HTR-8/SVneo (cell line): ENCODE measurements around the gene LIMK1.

Source experiments
- DNase-seq: peaks from one replicate; pipeline ENCODE4 v3.0.0; 2011; ENCODE audit warnings: low spot score, mixed read lengths; ENCODE audit not compliant: insufficient read length
- FAIRE-seq: peaks from 2 replicates; lab custom pipeline; 2011; peaks lifted over from hg19 to GRCh38; lab: Jason Lieb, UNC

The LIMK1 gene

DNA sequence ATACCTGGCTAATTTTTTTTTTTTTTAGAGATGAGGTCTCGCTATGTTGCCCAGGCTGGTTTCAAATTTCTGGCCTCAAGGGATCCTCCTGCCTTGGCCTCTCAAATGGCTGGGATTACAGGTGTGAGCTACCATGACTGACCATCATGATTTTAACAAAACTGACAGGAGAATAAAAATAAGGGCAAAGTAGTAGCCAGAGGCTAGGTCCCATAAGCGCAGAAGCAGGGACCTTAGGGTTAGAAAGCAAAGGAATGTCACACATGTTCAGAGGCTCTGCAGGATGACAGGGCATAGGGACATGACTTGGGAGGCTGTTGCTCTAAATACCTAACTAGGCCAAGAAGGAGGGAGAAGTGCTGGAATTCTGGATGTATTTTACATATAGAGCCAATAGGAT lies 5.1 kb upstream of the LIMK1 start:
- FAIRE-seq: no peak
- DNase-seq: no peak

DNA sequence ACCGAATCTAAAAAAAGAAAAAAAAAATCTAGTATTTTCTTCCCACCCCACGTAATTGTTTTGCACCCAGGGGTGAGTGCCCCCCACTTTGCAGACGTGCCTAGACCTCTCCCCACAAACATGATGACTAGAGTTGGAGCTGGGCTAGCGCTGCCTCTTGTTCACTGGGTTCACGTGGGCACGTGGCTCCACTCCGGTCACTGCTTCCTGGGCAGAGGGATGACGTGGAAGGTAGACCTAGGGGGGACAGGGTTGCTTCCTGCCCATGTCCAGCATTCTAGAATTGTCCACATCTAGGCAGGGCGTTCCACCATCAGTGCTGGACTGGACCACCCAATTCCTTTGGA lies 861 bp upstream of the LIMK1 start:
- FAIRE-seq: no peak

DNA sequence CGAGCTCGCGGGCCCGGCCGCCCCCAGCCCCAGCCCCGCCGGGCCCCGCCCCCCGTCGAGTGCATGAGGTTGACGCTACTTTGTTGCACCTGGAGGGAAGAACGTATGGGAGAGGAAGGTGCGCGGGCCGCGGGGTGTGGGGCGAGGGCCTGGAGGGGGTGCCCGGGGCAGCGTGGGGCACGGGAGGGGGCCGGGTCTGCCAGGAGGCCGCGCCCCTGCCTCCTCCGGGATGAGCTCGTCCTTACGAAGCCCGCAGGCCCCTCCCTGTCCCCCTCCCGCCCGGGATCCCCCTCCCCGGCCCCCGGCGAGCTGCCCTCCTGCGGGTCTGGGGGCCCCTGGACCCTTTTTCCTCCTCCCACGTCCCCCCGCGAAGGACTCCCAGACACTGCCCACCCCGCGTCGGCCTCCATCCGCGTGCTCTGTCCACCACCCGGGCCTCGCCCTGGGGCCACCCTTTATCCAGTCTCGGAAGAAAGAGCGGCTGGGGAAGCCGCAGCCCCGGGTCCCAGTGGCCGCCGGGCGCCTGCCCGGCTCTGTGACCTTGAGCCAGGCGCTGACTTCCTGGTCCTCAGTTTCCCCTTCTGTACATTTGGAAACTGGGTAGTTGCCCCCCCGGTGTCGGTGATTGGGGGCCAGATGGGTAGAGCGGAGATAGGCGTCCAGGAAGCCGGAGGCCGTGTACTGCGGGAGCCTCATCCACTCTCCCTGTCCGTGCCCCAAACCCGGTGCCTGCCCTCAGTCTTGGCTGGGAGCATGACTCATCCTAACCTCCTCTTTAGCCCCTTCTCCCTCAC lies 521 bp downstream of the LIMK1 start:
- peak; percentile 37 for DNase-seq

More for the DNA sequence above, 861 bp upstream of the LIMK1 start:
- DNase-seq: no peak

DNA sequence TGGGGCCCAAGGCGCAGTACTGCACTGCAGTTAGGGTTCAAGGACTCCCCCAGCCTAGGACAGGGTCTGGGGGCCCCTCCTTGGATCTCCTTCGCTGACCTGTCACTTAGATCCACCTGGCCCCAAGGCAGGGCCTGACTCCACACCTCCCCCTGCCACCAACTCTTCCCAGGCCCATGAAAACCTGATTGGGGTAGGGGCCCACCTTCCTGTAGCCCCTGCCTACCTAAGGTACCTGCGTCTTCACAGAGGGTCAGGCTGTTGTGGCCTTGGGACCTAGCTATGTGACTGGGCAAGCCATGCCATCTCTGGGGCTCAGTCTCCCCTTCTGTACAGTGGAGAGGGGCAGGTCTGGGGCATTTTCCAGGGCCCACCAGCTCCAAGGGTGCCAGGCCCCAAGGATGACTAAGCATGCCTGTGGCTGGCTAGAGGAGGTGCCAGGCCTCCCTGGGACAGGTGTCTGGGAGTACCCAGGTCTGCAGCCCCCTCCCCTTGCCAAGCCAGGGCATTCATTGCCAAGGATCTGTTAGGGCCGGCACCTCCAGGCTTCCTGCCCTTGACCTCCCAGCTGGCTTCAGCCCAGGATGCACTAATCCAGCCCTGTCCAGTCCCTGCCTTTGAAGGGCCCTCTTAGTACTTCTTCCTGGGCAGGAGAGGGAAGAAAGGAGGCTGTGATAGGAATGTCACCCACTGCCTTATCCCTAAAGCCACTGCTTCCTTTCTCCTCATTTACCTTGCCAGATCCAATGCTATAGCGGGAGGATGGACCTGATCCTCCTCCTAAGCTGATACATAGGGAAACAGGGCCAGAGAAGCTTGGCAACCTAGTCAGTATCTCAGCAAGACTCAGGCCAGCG lies 1.3 kb downstream of the LIMK1 start:
- DNase-seq (no peak), FAIRE-seq (no peak)

More for the DNA sequence above, 521 bp downstream of the LIMK1 start:
- no peak for FAIRE-seq

DNA sequence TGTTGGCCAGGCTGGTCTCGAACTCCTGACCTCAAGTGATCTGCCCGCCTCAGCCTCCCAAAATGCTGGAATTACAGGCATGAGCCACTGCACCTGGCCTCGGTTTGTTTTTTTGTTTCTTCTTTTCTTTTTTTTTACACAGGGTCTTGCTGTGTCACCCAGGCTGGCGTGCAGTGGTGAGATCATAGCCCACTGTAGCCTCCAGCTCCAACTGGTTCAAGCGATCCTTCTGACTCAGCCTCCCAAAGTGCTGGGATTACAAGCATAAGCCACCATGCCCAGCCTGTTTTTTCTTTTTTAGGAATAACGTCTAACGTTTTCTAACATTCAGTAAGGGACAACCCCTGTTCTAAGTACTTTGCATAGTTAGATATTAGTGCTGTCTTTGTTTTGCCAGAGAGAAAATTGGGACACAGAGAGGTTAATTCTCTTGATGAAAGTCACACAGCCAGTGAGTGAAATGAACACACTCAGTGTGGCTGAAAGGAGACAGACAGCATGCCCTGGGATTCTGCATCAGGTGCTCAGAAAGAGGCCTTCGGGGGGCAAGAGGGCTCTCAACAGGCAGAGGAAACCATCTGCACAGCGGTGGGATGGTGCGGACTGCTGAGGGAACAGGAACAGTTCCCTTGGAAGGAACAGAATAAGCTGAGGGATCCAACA lies 4.3 kb downstream of the LIMK1 start:
- FAIRE-seq (no peak), DNase-seq (no peak)

DNA sequence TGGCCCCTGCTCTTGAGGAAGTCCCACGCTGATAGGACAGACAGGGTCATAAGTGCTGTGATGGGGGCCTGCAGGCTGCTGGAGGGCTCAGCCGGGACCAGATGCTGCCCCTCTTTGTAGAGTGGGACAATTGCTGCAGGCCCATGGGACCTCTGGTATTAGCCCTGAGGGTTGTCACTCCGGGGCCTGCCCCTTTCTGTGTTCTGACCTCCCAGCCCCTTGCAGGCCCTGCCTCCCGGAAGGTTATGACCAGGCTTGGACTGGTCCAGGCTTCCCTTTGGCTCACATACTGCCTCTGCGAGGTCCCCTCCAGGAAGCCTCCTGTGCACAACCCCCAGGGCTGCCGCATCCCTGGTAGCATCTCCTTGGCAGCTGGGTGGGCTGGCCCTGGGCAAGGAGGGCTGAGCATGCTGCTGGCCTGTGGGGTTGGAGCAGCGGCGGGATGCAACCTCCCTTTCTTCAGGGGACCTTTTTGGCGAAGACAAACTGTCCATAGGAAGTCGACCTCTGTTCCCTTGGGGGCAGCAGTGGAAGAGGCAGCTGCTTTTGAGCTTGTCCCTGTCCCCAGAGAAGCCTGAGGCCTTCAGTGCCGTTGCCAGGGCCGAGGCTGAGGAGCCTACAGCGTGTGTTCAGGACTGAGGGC lies 8.8 kb downstream of the LIMK1 start:
- no peak for FAIRE-seq

DNA sequence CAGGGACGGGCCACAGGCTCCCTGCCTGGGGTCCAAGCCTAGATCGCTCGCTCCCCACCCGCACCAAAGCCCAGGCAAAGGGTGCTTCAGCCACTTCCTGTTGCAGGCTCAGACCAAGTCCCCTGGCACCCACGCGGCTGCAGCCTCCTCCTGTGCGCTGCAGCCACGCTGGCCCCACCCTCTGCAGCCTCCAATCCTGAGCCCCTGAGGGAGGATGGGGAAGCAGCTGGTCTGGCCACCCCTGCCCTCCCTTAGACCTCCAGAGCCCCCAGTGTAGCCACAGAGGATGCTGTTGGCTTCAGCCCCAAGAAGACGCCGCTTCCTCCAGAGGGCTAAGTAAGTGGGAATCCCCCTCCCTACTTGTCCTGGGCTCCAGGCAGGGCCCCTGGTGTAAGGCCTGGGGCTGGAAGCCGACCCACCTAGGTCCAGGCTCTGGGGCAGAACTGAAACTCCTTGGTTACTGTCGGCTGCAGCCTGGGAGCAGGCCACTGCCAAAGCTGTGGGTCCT lies 9.4 kb downstream of the LIMK1 start:
- FAIRE-seq: no peak
- DNase-seq: no peak

More for the DNA sequence above, 8.8 kb downstream of the LIMK1 start:
- no peak for DNase-seq

DNA sequence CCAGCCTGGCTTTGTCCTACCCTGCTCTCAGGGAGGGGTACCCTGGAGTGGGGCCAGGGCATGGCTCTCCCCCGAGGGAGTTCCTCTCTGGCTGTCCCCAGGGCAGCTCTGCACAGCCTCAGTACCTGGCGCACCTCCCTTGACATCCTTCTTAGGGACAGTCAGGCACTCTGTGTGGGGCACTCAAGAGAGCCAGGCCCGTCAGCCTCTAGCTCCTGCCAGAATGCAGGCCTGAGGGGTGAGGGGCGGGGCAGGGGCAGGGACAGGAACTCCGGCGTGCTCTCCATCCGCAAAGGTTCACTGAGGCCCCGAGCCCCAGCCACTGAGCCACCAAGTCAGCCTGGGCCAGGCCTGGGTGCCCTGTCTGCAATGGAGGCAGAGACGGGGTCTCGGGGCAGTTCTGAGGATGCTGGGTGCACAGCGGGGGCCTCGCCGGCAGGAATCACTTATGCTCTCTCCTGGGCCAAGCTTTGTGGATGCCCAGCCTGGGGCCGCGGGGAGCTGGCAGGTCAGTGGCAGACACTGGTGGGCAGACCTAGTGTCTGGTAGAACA lies 10.1 kb downstream of the LIMK1 start:
- FAIRE-seq (no peak), DNase-seq (no peak)

DNA sequence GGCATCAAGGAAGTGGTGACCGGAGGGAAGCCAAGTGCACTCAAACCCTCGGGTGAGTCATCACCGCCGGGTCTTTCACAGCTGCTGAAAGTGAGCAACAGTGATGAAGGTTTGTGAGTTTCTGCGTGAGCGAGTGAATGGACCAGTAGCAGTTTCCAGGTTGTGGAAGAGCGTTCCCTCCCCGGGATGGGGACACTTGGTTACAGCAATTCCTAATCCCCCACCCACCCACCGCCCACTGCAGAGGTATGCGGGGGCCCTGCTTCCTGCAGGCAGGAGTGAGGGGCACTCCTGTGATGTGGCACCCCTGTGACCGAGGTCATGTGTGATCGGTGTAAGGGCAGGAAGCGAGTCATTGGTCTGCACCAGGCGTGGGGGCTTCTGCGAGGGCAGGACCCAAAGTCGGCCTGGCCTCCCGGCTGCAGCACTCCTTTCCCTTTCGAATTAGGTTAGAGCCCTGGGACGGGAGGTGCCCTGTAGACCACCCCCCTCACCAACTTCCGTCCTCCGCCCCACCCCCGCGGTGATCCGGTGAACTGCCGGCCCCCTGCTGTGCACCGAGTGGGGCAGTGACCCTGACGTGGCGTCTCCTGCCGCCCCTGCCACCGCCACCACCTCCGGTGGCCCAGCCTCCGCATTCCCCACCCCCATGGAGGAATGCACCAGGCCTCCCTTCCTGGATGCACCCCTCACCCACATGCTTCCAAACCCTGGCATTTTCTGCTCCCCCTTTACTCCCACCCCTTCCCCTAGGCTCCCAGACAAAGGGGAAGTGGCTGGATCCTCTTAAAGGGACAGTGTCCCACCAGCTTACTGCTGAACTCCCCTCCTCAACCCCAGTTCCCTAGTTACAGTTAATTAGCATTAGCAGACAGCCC lies 10.9 kb downstream of the LIMK1 start:
- FAIRE-seq (no peak), DNase-seq (peak; percentile 82)

DNA sequence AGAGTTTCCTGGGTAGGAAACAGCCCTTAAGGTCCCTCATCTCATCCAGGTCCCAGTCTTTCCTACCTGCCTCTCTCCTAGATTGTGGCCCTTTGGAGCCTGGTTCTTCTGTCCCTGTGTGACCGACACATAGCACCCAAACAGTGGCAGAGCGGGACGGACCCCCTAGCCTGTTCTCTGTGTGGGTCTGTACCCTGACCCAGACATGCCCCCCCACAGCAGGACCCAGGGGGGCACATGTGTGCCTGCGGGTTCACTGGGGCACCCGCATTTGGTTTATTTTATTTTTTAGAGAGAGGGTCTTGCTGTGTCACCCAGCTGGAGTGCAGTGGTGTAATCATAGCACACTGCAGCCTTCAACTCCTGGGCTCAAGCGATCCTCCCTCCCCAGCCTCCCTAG lies 11.5 kb downstream of the LIMK1 start:
- FAIRE-seq (no peak), DNase-seq (no peak)

DNA sequence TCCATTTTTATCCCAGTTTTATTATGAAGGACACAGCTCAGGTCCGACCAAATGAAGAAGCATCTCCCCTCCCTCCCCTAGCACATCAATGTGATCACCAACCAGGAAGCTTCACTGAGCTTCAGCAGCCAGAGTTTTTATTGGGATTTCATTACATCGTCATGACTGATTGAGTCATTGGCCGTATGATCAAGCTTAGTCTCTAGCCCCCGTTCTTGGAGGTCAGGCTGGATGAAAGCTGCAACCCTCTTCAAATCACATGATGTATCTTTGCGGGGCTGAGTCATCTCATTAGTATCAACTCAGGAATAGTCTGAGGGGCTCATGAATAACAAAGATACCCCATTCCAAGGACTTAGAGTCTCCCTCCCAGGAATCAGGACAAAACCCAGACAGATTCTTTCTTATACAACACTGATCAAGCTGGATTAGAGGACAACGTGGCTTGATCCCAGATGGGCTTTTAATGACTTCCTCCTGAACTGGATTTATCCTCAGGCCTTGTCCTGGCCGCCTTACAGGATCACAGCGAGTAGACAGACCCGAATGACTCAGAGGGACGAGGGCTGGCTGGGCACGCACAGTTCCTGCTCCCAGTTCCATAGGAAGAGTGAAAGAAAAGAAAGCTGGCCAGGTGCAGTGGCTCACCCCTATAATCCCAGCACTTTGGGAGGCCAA lies 14.5 kb downstream of the LIMK1 start:
- FAIRE-seq (no peak), DNase-seq (peak; percentile 61)

DNA sequence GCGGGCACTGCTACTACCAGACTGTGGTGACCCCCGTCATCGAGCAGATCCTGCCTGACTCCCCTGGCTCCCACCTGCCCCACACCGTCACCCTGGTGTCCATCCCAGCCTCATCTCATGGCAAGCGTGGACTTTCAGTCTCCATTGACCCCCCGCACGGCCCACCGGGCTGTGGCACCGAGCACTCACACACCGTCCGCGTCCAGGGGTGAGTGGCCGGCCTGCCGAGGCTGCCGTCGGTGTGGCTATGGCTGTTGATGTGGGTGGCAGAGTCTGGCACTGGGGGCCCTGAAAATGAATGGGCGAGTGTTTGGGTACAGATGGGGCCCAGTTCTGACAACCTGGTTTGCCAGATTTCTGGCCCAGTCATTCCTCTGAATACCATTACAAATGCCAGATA lies 15.4 kb downstream of the LIMK1 start:
- FAIRE-seq: no peak
- no peak for DNase-seq

DNA sequence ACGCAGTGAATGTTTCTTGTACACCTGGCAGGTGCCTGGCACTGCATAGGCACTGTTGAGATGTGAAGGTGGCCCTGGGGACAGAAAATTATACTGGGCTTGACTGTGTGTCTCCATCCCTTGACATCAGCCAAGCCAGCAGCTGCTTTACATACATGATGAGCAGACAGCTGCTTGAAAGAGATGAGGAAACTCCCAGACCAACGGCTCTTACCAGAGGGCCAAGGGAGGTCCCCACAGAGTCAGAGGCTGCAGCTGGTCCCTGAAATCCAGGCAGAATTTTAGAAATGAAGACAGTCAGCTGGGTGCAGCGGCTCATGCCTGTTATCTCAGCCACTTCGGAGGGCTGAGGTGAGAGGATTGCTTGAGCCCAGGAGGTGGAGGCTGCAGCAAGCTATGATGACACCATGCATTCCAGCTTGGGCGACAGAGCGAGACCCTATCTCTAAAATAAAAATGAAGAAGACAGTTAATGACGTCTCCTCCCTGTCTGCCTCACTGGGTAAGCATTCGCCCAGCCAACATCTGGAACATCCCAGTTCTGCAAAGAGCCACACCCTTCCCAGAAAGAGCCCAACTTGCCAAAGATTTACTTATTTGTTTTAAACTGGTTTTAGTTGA lies 17.6 kb downstream of the LIMK1 start:
- no peak for DNase-seq
- no peak for FAIRE-seq

DNA sequence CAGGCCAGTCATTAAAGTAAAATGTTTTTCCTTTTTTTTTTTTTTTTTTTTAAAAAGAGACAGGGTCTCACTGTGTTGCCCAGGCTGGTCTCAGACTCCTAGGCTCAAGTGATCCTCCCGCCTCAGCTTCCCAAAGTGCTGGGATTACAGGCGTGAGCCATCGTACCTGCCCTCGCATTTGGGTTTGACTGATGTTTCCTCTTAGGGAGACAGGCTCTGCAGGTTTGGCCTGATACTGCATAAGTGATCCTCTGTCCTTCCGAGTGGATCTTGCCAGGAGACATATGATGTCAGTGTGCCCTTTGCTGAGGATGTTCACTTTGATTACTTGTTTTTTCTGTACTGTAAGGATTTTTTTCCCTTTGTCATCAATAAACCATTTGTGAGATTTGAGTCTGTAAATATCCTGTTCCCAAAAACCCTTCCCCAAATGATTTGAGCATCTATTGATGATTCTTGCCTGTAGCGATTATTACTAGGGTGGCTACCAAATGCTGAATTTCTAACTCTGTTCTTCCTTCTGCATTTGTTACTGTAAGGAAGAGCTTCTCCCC lies 19.7 kb downstream of the LIMK1 start:
- DNase-seq (no peak), FAIRE-seq (no peak)

DNA sequence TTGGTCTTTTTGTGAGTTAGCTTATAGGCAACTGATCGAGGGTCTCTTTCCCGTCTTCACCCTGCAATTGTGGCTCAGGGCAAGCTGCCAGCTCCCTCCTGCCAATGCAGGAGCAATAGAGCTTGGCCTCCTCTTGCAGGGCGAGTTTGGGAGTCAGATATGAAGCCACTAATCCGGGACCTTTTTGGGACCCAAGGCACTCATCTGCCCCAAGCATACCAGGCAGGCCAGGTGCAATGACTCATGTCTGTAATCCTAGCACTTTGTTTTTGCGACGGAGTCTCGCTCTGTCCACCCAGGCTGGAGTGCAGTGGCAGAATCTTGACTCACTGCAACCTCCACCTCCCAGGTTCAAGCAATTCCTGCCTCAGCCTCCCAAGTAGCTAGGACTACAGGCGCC lies 21.1 kb downstream of the LIMK1 start:
- no peak for FAIRE-seq

DNA sequence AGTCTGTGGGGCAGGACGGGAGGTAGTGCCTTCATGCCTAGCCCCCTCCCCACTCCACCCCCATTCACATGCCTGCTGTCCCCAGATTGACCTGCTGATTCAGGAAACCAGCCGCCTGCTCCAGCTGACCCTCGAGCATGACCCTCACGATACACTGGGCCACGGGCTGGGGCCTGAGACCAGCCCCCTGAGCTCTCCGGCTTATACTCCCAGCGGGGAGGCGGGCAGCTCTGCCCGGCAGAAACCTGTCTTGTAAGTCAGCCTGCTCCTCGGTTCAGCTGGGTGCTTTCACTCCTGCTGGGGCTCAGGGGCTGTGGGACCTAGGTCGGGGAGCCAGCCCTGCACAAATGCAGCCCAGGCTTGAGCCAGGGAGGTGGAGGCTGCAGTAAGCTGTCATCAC lies 22.4 kb downstream of the LIMK1 start:
- DNase-seq (no peak), FAIRE-seq (no peak)

More for the DNA sequence above, 21.1 kb downstream of the LIMK1 start:
- DNase-seq: no peak

DNA sequence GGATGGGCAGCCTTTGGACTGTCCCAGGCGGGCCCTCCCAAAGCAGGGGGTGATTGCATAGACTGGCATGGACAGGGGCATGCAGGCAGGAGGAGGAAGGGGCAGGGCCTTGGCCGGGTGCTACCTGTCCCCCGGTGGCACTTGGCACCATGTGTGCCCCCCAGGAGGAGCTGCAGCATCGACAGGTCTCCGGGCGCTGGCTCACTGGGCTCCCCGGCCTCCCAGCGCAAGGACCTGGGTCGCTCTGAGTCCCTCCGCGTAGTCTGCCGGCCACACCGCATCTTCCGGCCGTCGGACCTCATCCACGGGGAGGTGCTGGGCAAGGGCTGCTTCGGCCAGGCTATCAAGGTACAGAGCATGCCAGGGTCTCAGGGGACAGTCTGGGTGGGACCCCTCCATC lies 23.2 kb downstream of the LIMK1 start:
- FAIRE-seq: no peak
- DNase-seq: no peak

DNA sequence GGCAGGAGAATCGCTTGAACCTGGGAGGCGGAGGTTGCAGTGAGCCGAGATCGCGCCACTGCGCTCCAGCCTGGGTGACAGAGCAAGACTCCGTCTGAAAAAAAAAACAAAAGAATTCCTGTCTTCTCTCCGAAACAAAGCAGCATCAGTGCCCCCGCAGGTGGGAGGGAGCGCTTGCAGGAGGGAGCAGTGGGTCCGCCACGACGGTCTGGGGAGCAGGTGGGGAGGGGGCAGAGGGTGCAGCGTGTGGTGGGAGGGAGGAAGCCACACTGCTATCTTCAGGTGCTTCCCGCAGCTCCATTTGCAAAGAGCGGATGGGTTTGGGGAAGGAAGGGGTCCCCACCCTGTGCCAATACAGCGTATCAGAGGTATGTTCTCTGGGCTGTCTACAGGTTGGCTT lies 31.7 kb downstream of the LIMK1 start:
- no peak for FAIRE-seq
- DNase-seq: no peak
